Coronary artery (tissue), 2 donors: ENCODE results near the gene GYPC.

ENCODE experiments used
- DNase-seq: peaks from one replicate; pipeline ENCODE4 v3.0.0-alpha.2; 2017; ENCODE audit warnings: low spot score
- H3K27ac ChIP-seq, 2 donors: fragments of 200-600 bp; sonication (generic); one replicate each; pipeline ENCODE4 v1.5.1; 2016 to 2019
- H3K4me3 ChIP-seq: fragments of 200-600 bp; sonication (generic); 2 replicates; pipeline ENCODE4 v1.5.1; 2016; ENCODE audit warnings: mild to moderate bottlenecking, moderate library complexity
- TF ChIP-seq, protein P1 (sequence below): fragments of 200-600 bp; sonication (generic); IDR thresholded peaks from one replicate; pipeline ENCODE4 v1.5.1; 2019; ENCODE audit warnings: antibody characterized with exemption

Gene GYPC

DNA sequence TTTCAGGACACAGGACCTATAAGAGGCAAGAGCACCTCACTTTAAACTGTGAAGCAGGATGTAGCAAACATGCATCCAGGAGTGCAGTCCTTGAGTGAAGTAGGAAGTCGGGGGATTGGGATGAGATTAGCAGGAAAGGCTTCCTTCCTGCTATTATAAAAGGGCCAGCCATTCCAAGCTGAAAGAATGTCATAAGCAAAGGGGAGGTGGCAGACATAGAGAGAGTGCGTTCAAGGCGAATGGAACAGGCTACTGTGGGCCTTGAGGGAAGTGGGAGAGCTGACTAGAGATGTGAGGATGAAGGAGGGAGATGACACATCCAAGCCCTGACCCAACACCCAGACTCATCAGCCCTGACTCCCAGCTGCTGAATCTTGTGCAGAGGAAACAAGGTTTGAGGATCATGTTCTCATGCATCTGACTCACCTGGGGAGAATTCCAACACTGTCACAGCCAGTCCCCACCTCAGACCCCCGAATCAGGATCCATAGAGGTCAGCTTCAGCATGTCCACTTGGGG is 63.9 kb downstream of the GYPC start:
- Histone ChIP-seq H3K4me3 (no peak overlapping the region), H3K27ac (peak overlapping the region in 1 of 2 donors; percentile 65)
- TF ChIP-seq, protein P1, sequence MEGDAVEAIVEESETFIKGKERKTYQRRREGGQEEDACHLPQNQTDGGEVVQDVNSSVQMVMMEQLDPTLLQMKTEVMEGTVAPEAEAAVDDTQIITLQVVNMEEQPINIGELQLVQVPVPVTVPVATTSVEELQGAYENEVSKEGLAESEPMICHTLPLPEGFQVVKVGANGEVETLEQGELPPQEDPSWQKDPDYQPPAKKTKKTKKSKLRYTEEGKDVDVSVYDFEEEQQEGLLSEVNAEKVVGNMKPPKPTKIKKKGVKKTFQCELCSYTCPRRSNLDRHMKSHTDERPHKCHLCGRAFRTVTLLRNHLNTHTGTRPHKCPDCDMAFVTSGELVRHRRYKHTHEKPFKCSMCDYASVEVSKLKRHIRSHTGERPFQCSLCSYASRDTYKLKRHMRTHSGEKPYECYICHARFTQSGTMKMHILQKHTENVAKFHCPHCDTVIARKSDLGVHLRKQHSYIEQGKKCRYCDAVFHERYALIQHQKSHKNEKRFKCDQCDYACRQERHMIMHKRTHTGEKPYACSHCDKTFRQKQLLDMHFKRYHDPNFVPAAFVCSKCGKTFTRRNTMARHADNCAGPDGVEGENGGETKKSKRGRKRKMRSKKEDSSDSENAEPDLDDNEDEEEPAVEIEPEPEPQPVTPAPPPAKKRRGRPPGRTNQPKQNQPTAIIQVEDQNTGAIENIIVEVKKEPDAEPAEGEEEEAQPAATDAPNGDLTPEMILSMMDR = no peak
- DNase-seq = no peak

DNA sequence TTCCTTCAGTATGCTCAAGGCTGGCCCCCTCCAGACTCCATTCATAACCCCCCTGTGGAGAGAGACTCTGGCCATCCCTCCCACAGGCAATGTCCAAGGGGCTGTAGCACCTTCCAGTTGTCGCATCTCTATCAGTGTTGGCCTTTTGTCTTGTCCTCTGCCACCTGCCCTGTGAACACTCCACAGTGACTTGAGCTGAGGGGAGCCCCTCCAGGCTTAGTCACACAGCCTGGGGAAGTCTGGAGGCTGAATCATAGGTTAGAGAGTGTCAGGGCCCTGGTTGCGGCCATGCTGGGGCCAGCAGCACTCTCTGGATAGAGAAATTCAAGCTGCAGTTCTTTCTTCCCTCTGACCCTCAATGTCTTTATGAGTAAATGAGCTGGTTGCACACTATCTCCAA is 64.7 kb downstream of the GYPC start:
- Histone ChIP-seq H3K4me3 (no peak overlapping the region), H3K27ac (peak overlapping the region in 1 of 2 donors; percentile 65)
- TF ChIP-seq, protein P1 = no peak
- DNase-seq = no peak

DNA sequence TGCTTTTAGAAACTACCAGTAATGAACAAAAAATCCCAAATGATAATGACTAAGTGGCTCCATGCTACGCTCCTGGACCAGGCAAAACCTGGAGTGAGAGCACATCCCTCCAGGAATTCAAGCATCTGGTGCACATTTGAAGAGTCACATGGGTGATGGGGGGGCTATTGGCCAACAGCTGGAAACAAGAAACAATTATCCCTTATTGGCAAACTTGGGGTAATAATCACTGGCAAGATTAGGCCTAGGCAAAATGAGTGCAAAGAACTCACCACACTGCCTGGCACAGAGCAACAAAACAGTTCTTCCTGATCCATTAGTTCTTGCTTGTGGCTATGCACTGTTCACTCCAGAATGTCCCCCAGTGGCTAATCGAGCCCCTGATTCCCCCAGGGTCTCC is 66.1 kb downstream of the GYPC start:
- TF ChIP-seq, protein P1 = no peak
- H3K4me3 ChIP-seq = no peak overlapping the region
- no peak overlapping the region for H3K27ac ChIP-seq
- no peak for DNase-seq

DNA sequence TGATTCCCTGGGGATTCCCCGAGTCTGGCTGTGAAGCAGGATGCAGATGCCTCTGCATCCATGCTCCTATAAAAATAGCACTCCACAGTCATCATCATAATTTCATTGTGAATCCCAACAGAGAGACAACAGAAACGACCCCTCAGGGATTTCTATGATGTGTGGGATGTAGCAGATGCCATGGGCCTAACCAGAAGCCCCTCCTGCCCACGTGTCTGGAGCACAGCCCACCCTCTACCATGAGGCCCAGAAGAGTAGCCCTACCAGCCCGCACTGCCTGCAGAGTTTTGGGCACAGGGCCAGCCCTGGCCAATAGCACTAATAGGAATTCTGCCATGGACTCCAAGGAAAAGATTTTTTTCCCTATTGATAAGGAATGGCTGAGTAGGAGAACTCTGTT is 66.6 kb downstream of the GYPC start:
- DNase-seq = no peak
- TF ChIP-seq, protein P1 = no peak
- Histone ChIP-seq H3K27ac (no peak overlapping the region), H3K4me3 (no peak overlapping the region)

DNA sequence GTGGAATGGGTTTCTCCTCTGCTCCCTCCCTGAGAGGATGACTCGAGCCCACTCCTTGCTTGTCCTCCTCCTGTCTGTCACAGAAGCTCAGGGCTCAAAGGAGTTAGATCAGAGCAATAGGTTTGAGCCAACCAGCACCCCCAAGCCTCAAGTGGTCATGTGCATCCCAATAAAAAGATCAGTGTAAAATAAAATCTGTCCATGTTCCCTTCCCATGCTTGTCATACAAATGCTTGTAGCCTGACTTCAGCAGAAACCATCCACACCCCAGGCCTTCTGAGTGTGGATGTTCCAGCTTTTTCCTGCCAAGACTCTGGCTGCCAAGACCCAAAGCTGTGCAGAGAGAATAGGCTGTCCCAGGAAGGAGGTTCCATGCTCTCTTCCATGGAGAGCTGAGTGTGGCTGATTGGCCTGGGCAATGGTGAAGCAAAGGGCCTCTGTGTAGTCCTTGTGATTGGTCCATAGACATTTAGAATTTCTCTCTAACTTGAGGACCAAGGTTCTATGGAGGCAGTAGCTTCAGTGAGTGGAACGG is 67.4 kb downstream of the GYPC start:
- DNase-seq = no peak

DNA sequence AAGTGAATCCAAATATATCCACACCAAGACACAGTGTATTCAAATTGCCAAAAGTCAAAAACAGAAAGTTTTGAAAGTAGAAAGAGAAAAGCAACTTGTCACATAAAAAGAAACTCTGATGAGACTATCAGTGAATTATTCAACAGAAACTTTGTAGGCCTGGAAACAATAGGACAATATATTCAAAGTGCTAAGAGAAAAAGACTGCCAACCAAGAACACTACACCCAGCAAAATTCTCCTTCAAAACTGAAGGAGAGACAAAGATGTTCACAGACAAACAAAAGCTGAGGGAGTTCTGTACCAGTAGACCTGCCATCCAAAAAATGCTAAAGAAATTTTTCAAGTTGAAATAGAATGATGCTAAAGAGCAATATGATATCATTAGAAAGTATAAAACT is 69.6 kb downstream of the GYPC start:
- TF ChIP-seq, protein P1 = no peak
- Histone ChIP-seq H3K27ac (no peak overlapping the region), H3K4me3 (no peak overlapping the region)
- DNase-seq = no peak

More for the DNA sequence above, 67.4 kb downstream of the GYPC start:
- no peak overlapping the region for H3K27ac ChIP-seq
- no peak overlapping the region for H3K4me3 ChIP-seq
- TF ChIP-seq, protein P1 = no peak

DNA sequence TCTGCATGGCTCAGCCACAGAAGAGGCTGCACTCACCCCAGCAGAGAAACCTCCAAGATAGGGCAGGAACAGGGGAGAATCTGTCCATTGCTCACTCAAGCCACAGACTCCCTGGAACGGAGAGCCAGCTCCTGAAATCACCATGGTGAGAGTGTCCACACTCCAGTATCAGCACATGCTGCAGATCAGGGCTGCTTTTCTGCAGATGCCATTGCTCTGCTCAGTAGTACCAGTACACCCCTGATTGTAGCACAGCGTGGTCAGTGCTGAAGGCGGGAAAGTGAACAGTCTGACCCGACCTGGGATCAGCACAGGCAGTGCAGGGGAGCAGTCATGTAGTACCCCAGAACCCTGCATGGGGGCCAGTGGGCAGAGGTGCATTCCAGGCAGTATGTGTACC is 73.9 kb downstream of the GYPC start:
- TF ChIP-seq, protein P1 = no peak
- DNase-seq = no peak
- no peak overlapping the region for H3K4me3 ChIP-seq
- no peak overlapping the region for H3K27ac ChIP-seq
